Endothelial cell of umbilical vein (primary cell): ENCODE results near the gene SDC1. TPM values are rescaled to one million over a fixed set of nuclear protein-coding genes. Genes with fewer than 3 reads are reported as not detected.

Experiments
- BruUV-seq: library from RNA; stranded (reverse); fragments of 400-500 nt; replicated peaks from 2 replicates; lab custom pipeline; 2021; lab: Mats Ljungman, UMichigan
- CTCF ChIA-PET: fragments of 300-600, 350-600 bp; sonication (Branson Sonifier 250); formaldehyde crosslinking; loops from one replicate; lab custom pipeline; 2021; ENCODE audit warnings: antibody characterized with exemption, inconsistent platforms; lab: Charles Lee
- POLR2A ChIA-PET: fragments of 300-600, 350-600 bp; sonication (Branson Sonifier 250); formaldehyde crosslinking; loops from one replicate; lab custom pipeline; 2021; ENCODE audit warnings: antibody characterized with exemption, inconsistent platforms; lab: Charles Lee
- DNase-seq: peaks from one replicate; pipeline ENCODE4 v3.0.0-alpha.2; 2011; ENCODE audit warnings: low read depth, low spot score
- FAIRE-seq: peaks from 2 replicates; lab custom pipeline; 2011; peaks lifted over from hg19 to GRCh38; lab: Jason Lieb, UNC
- H2AFZ ChIP-seq: 2 replicates; pipeline ENCODE4 v1.6.0; 2012; ENCODE audit warnings: low read depth, low read length, control low read depth, inconsistent platforms
- H3K27ac ChIP-seq: 2 replicates; pipeline ENCODE4 v1.5.1; 2011; ENCODE audit warnings: low read depth, mild to moderate bottlenecking, control low read depth, low read length, moderate library complexity; ENCODE audit not compliant: insufficient read depth
- H3K27me3 ChIP-seq, 2 experiments: 2 replicates each; pipeline versions ENCODE4 v1.6.0 to v1.6.1; 2011; ENCODE audit warnings: low read length in 2 of 2, mixed read lengths in 1 of 2; ENCODE audit not compliant: control insufficient read depth in 2 of 2, insufficient read depth in 2 of 2
- H3K36me3 ChIP-seq, 2 experiments: 2 replicates in 1 of 2; 3 replicates in 1 of 2; pipeline ENCODE4 v1.5.1; 2011; ENCODE audit warnings: low read length in 2 of 2, mild to moderate bottlenecking in 1 of 2, moderate library complexity in 1 of 2; ENCODE audit not compliant: control insufficient read depth in 2 of 2, insufficient read depth in 2 of 2; ENCODE audit errors: extremely low read depth in 1 of 2
- H3K4me1 ChIP-seq: 3 replicates; pipeline ENCODE4 v1.5.1; 2011; ENCODE audit warnings: mild to moderate bottlenecking, low read length; ENCODE audit not compliant: control insufficient read depth, insufficient read depth; ENCODE audit errors: extremely low read depth
- H3K4me2 ChIP-seq: 2 replicates; pipeline ENCODE4 v1.6.1; 2011; ENCODE audit warnings: low read length, control low read depth, mixed read lengths; ENCODE audit not compliant: insufficient read depth
- H3K4me3 ChIP-seq, 3 experiments: fragments of 200-600 bp in 1 of 3; sonication (generic), shearing (Covaris generic) in 1 of 3; replicated peaks in 1 of 3; 2 replicates each; pipeline ENCODE4 v1.5.1; 2011 to 2016; ENCODE audit warnings: control low read depth in 3 of 3, low read length in 3 of 3, mild to moderate bottlenecking in 2 of 3, inconsistent platforms in 1 of 3, low read depth in 1 of 3, moderate library complexity in 1 of 3; ENCODE audit not compliant: insufficient read depth in 1 of 3
- H3K79me2 ChIP-seq: 2 replicates; pipeline ENCODE4 v1.6.0; 2012; ENCODE audit warnings: low read length, inconsistent platforms; ENCODE audit not compliant: control insufficient read depth, insufficient read depth
- H3K9ac ChIP-seq: replicated peaks from 2 replicates; pipeline ENCODE3; 2011; ENCODE audit warnings: low read length, control low read depth; ENCODE audit not compliant: insufficient read depth; ENCODE audit errors: extremely low read depth
- H3K9me1 ChIP-seq: replicated peaks from 3 replicates; pipeline ENCODE4 v1.6.0; 2011; ENCODE audit warnings: mild to moderate bottlenecking, low read length; ENCODE audit not compliant: control insufficient read depth, insufficient read depth; ENCODE audit errors: extremely low read depth
- H3K9me3 ChIP-seq: replicated peaks from 2 replicates; pipeline ENCODE4 v1.5.1; 2012; ENCODE audit warnings: low read length, inconsistent platforms; ENCODE audit not compliant: control insufficient read depth, insufficient read depth
- H4K20me1 ChIP-seq: replicated peaks from 2 replicates; pipeline ENCODE3; 2011; ENCODE audit warnings: mild to moderate bottlenecking, low read length; ENCODE audit not compliant: control insufficient read depth, insufficient read depth; ENCODE audit errors: extremely low read depth
- CTCF ChIP-seq, 2 donors: IDR thresholded peaks; 1 replicate in 1 of 2; 2 replicates in 1 of 2; pipeline ENCODE4 v1.5.1; 2011; ENCODE audit warnings: low read length in 2 of 2, mild to moderate bottlenecking in 2 of 2, moderate library complexity in 2 of 2, control low read depth in 1 of 2, inconsistent platforms in 1 of 2, low read depth in 1 of 2; ENCODE audit not compliant: insufficient read depth in 1 of 2; ENCODE audit errors: extremely low read depth in 1 of 2
- EZH2 ChIP-seq: IDR thresholded peaks from 2 replicates; pipeline ENCODE4 v1.6.1; 2012; ENCODE audit warnings: borderline replicate concordance, low read depth, mild to moderate bottlenecking, moderate library complexity, low read length, inconsistent platforms; ENCODE audit not compliant: severe bottlenecking
- FOS ChIP-seq: IDR thresholded peaks from 2 replicates; pipeline ENCODE4 v1.6.1; 2011; ENCODE audit warnings: mild to moderate bottlenecking, low read length, moderate library complexity, borderline replicate concordance; ENCODE audit not compliant: insufficient read depth
- GATA2 ChIP-seq: IDR thresholded peaks from 2 replicates; pipeline ENCODE4 v1.7.0; 2011; ENCODE audit warnings: low read depth, mild to moderate bottlenecking, moderate library complexity, mixed read lengths, low read length; ENCODE audit not compliant: insufficient read length, insufficient read depth
- JUN ChIP-seq: IDR thresholded peaks from 2 replicates; pipeline ENCODE4 v1.6.1; 2011; ENCODE audit warnings: borderline replicate concordance, low read depth; ENCODE audit not compliant: insufficient read length, insufficient read depth
- MAX ChIP-seq: IDR thresholded peaks from 2 replicates; pipeline ENCODE4 v1.6.1; 2011; ENCODE audit not compliant: insufficient read depth, insufficient read length
- MYC ChIP-seq: IDR thresholded peaks from one replicate; pipeline ENCODE4 v1.6.1; 2011; ENCODE audit warnings: mild to moderate bottlenecking, low read depth, low read length
- POLR2A ChIP-seq: IDR thresholded peaks from 2 replicates; pipeline ENCODE4 v1.6.1; 2012; ENCODE audit warnings: low read depth, mild to moderate bottlenecking, control low read depth, low read length
- POLR2AphosphoS5 ChIP-seq: IDR thresholded peaks from 2 replicates; pipeline ENCODE4 v1.6.1; 2012; ENCODE audit warnings: low read depth, mild to moderate bottlenecking, control low read depth, low read length, moderate library complexity; ENCODE audit not compliant: insufficient read depth
- dilution Hi-C: fragments of 300-500 bp; cut with MboI; formaldehyde crosslinking; loops from one replicate; pipeline ENCODE4 v1.15.0; 2019; ENCODE audit warnings: low sequenced_read_pairs; ENCODE audit not compliant: extremely low pct_ligation_motif_present
- intact Hi-C: fragments of 100-400 bp; cut with micrococcal nuclease; formaldehyde crosslinking; loops from one replicate; pipeline ENCODE4 v1.10.0; 2022
- polyA plus RNA-seq, 4 experiments: library from polyadenylated mRNA; depleted of rRNA in 3 of 4; stranded (reverse) in 3 of 4; unstranded in 1 of 4; fragments of >200 nt; gene quantifications; 2 replicates each; pipeline versions ENCODE4 v1.2.1 to v1.2.3, GENCODE V29; 2011 to 2012; ENCODE audit warnings: missing spikeins in 1 of 4
- total RNA-seq: library from RNA; stranded (reverse); gene quantifications from 2 replicates; pipeline ENCODE4 v1.2.3, GENCODE V29; 2021

SDC1 gene
- total and polyA plus RNA-seq, 2 donors (not counting 3 experiments of a cell fraction or from before 2014, with no cell fraction given) = 3.2 to 4.0 TPM

GRCh38 chr2:20178249-20178607 lies 46.7 kb downstream of the SDC1 start:
- Histone ChIP-seq H3K27me3 (peaks cover 0 to 3% of the 10 kb centered on the region in 2 experiments), H3K36me3 (no peaks in the 10 kb centered on the region), H2AFZ (no peak overlapping the region), H3K27ac (no peak overlapping the region), H3K79me2 (no peaks in the 10 kb centered on the region), H3K4me3 (no peak overlapping the region), H3K9ac (no peak overlapping the region), H3K9me3 (no peaks in the 10 kb centered on the region), H3K4me1 (no peaks in the 10 kb centered on the region), H3K9me1 (no peaks in the 10 kb centered on the region), H3K4me2 (no peak overlapping the region), H4K20me1 (no peaks in the 10 kb centered on the region)
- DNase-seq = no peak
- no peak for TF ChIP-seq POLR2A
- no peak for TF ChIP-seq MYC
- no peak for TF ChIP-seq EZH2
- no peak for TF ChIP-seq POLR2AphosphoS5
- no peak for TF ChIP-seq JUN
- TF ChIP-seq MAX = no peak
- TF ChIP-seq FOS = no peak
- TF ChIP-seq CTCF (IDR thresholded peaks at IDR 0.05; ENCODE audit: extremely low read depth in 1 of 2, insufficient read depth in 1 of 2, low read depth in 1 of 2, low read length in 2 of 2) = no peak
- TF ChIP-seq GATA2 = no peak
- no peak for FAIRE-seq
- dilution Hi-C loops (no loop called here), intact Hi-C loops (no loop called here)
- BruUV-seq = no TSS peak
- CTCF ChIA-PET = interaction anchor here (0.9 to 1.9 kb wide), 3 partner anchors 42 to 66 kb away, joined by 3 to 4 read pairs (median 3); no protein-coding TSS in a partner anchor
- POLR2A ChIA-PET = no interaction called here
